H1 (cell line): ENCODE measurements around the gene REG1A. TPM values are rescaled to one million over a fixed set of nuclear protein-coding genes. Genes with fewer than 3 reads are reported as not detected.

Experiments
- CTCF ChIA-PET: fragments of 300-600 bp; sonication (Branson Sonifier 250); formaldehyde crosslinking; loops from one replicate; lab custom pipeline; 2021; ENCODE audit not compliant: partially characterized antibody; lab: Charles Lee
- POLR2A ChIA-PET: fragments of 300-600 bp; sonication (Branson Sonifier 250); formaldehyde crosslinking; loops from one replicate; lab custom pipeline; 2021; ENCODE audit warnings: inconsistent platforms; ENCODE audit not compliant: partially characterized antibody; lab: Charles Lee
- DNase-seq, 2 experiments: peaks; one replicate each; pipeline versions ENCODE4 v3.0.0 to v3.0.0-alpha.2; 2010 to 2022; ENCODE audit warnings: low spot score in 2 of 2, low read depth in 1 of 2, mixed read lengths in 1 of 2
- FAIRE-seq: peaks from 2 replicates; lab custom pipeline; 2011; peaks lifted over from hg19 to GRCh38; lab: Jason Lieb, UNC
- H2AFZ ChIP-seq: 2 replicates; pipeline ENCODE4 v1.8.1; 2012; ENCODE audit warnings: low read length, inconsistent platforms
- H2AK5ac ChIP-seq: 2 replicates; pipeline ENCODE4 v1.6.1; 2013; ENCODE audit warnings: low read depth, low read length
- H2BK120ac ChIP-seq: replicated peaks from 2 replicates; pipeline ENCODE3; 2013; ENCODE audit warnings: low read depth, low read length, inconsistent platforms
- H2BK12ac ChIP-seq: 2 replicates; pipeline ENCODE4 v1.6.1; 2013; ENCODE audit warnings: low read depth, low read length
- H2BK15ac ChIP-seq: 2 replicates; pipeline ENCODE4 v1.6.1; 2013; ENCODE audit warnings: low read length
- H2BK20ac ChIP-seq: 2 replicates; pipeline ENCODE4 v1.6.1; 2013; ENCODE audit warnings: low read length
- H2BK5ac ChIP-seq: 2 replicates; pipeline ENCODE4 v1.6.1; 2013; ENCODE audit warnings: low read depth, low read length
- H3K14ac ChIP-seq: 2 replicates; pipeline ENCODE4 v1.6.1; 2013; ENCODE audit warnings: inconsistent platforms; ENCODE audit not compliant: insufficient read length
- H3K18ac ChIP-seq: 2 replicates; pipeline ENCODE4 v1.6.1; 2013; ENCODE audit warnings: low read length; ENCODE audit errors: extremely low read depth
- H3K23ac ChIP-seq: 2 replicates; pipeline ENCODE4 v1.6.1; 2013; ENCODE audit warnings: inconsistent platforms; ENCODE audit not compliant: insufficient read length
- H3K23me2 ChIP-seq: 2 replicates; pipeline ENCODE4 v1.6.1; 2013; ENCODE audit warnings: low read depth, low read length
- H3K27ac ChIP-seq: 2 replicates; pipeline ENCODE4 v1.6.1; 2011; ENCODE audit warnings: low read depth, low read length, inconsistent platforms
- H3K27me3 ChIP-seq, 4 experiments: replicated peaks in 1 of 4; 1 replicate in 1 of 4; 2 replicates in 3 of 4; pipeline versions ENCODE4 v1.6.1 to v1.8.1; 2011 to 2013; ENCODE audit warnings: low read length in 3 of 4, mild to moderate bottlenecking in 3 of 4, inconsistent platforms in 2 of 4, mixed read lengths in 2 of 4, moderate library complexity in 1 of 4; ENCODE audit not compliant: control insufficient read depth in 3 of 4, insufficient read depth in 3 of 4; ENCODE audit errors: extremely low read depth in 1 of 4
- H3K36me3 ChIP-seq, 4 experiments: 2 replicates each; pipeline versions ENCODE4 v1.6.1 to v1.8.1; 2011 to 2013; ENCODE audit warnings: mild to moderate bottlenecking in 4 of 4, low read length in 3 of 4, moderate library complexity in 2 of 4, control low read depth in 1 of 4, inconsistent platforms in 1 of 4; ENCODE audit not compliant: insufficient read depth in 4 of 4, control insufficient read depth in 2 of 4
- H3K4ac ChIP-seq: replicated peaks from 2 replicates; pipeline ENCODE3; 2013; ENCODE audit warnings: low read length, low read depth, mixed read lengths, inconsistent platforms; ENCODE audit not compliant: insufficient read length
- H3K4me1 ChIP-seq, 4 experiments: replicated peaks in 1 of 4; 1 replicate in 1 of 4; 2 replicates in 3 of 4; pipeline versions ENCODE4 v1.6.1 to v1.8.1; 2011 to 2013; ENCODE audit warnings: low read length in 3 of 4, inconsistent platforms in 2 of 4, mixed read lengths in 1 of 4; ENCODE audit not compliant: insufficient read depth in 4 of 4, control insufficient read depth in 3 of 4
- H3K4me2 ChIP-seq, 2 experiments: 2 replicates each; pipeline versions ENCODE4 v1.6.1 to v1.8.1; 2011 to 2013; ENCODE audit warnings: low read depth in 2 of 2, low read length in 2 of 2, control low read depth in 1 of 2, inconsistent platforms in 1 of 2, mild to moderate bottlenecking in 1 of 2; ENCODE audit not compliant: insufficient read depth in 1 of 2
- H3K4me3 ChIP-seq, 4 experiments: fragments of 200-600, 300-600 bp in 1 of 4; sonication (generic), shearing (Covaris generic), sonication (Bioruptor Twin) in 1 of 4; 2 replicates each; pipeline versions ENCODE4 v1.5.1 to v1.8.1; 2011 to 2016; ENCODE audit warnings: low read length in 4 of 4, low read depth in 3 of 4, control low read depth in 2 of 4, inconsistent platforms in 2 of 4, mild to moderate bottlenecking in 2 of 4, mixed read lengths in 1 of 4, moderate library complexity in 1 of 4; ENCODE audit not compliant: insufficient read depth in 2 of 4; ENCODE audit errors: extremely low read depth in 1 of 4
- H3K56ac ChIP-seq: replicated peaks from 2 replicates; pipeline ENCODE3; 2013; ENCODE audit warnings: low read depth, mild to moderate bottlenecking, mixed read lengths, low read length, inconsistent platforms; ENCODE audit not compliant: insufficient read length
- H3K79me1 ChIP-seq: 2 replicates; pipeline ENCODE4 v1.6.1; 2013; ENCODE audit warnings: low read depth, low read length, control low read depth
- H3K79me2 ChIP-seq, 2 experiments: 2 replicates each; pipeline versions ENCODE4 v1.6.1 to v1.8.1; 2012 to 2013; ENCODE audit warnings: low read length in 2 of 2, mild to moderate bottlenecking in 2 of 2, inconsistent platforms in 1 of 2; ENCODE audit not compliant: insufficient read depth in 2 of 2, control insufficient read depth in 1 of 2
- H3K9ac ChIP-seq, 4 experiments: replicated peaks in 1 of 4; 1 replicate in 1 of 4; 2 replicates in 3 of 4; pipeline versions ENCODE4 v1.6.1 to v1.8.1; 2011 to 2013; ENCODE audit warnings: low read depth in 3 of 4, low read length in 3 of 4, control low read depth in 2 of 4, mild to moderate bottlenecking in 2 of 4, moderate library complexity in 2 of 4, inconsistent platforms in 1 of 4; ENCODE audit errors: extremely low read depth in 1 of 4
- H3K9me3 ChIP-seq, 2 experiments: 2 replicates each; pipeline versions ENCODE4 v1.6.1 to v1.8.1; 2012 to 2013; ENCODE audit warnings: mild to moderate bottlenecking in 2 of 2, moderate library complexity in 2 of 2, control low read depth in 1 of 2, inconsistent platforms in 1 of 2, low read depth in 1 of 2, low read length in 1 of 2, mixed read lengths in 1 of 2; ENCODE audit not compliant: insufficient read depth in 2 of 2
- H4K20me1 ChIP-seq, 2 experiments: replicated peaks in 1 of 2; 2 replicates each; pipeline versions ENCODE3 to v1.8.1; 2011 to 2013; ENCODE audit warnings: inconsistent platforms in 2 of 2, low read length in 2 of 2, mild to moderate bottlenecking in 1 of 2; ENCODE audit not compliant: insufficient read depth in 2 of 2, control insufficient read depth in 1 of 2
- H4K5ac ChIP-seq: 2 replicates; pipeline ENCODE4 v1.6.1; 2013; ENCODE audit warnings: low read length, low read depth, mixed read lengths, inconsistent platforms; ENCODE audit not compliant: insufficient read length
- H4K8ac ChIP-seq: 2 replicates; pipeline ENCODE4 v1.8.0; 2013; ENCODE audit warnings: mild to moderate bottlenecking, moderate library complexity, low read length, inconsistent platforms; ENCODE audit not compliant: insufficient read depth; ENCODE audit errors: extremely low read depth
- H4K91ac ChIP-seq: replicated peaks from 2 replicates; pipeline ENCODE3; 2013; ENCODE audit warnings: low read length, mixed read lengths, inconsistent platforms; ENCODE audit not compliant: insufficient read length
- BRCA1 ChIP-seq: IDR thresholded peaks from 2 replicates; pipeline ENCODE4 v1.6.1; 2012; ENCODE audit warnings: low read depth, low read length, improper control_type of control experiment
- polyA plus RNA-seq, 7 experiments: library from polyadenylated mRNA; depleted of rRNA in 3 of 7; stranded (reverse) in 5 of 7; unstranded in 2 of 7; fragments of >200 nt in 5 of 7; fragments of 200-250 nt in 2 of 7; gene quantifications; 1 replicate in 5 of 7; 2 replicates in 1 of 7; 4 replicates in 1 of 7; pipeline versions ENCODE4 v1.2.1 to v1.2.3, GENCODE V29; 2011 to 2013; ENCODE audit warnings: missing spikeins in 2 of 7, mixed read lengths in 2 of 7
- total RNA-seq: library from RNA; stranded (reverse); fragmentation: NEBNext Ultra II Directional; extraction: Animal tissue kit (Norgen Biotek cat#: 25700); gene quantifications from 2 replicates; pipeline ENCODE4 v1.2.1, GENCODE V29; 2021
- TF ChIP-seq, protein P1 (sequence below): fragments of 300-600 bp; sonication (generic); IDR thresholded peaks from 2 replicates; pipeline ENCODE4 v1.7.1; 2012; ENCODE audit warnings: low read length, moderate library complexity, mild to moderate bottlenecking, inconsistent platforms; ENCODE audit not compliant: insufficient replicate concordance

Gene REG1A
- total and polyA plus RNA-seq, 2 of the 8 experiments (the other 6 are each of a cell fraction or from before 2014, with no cell fraction given): not detected

DNA sequence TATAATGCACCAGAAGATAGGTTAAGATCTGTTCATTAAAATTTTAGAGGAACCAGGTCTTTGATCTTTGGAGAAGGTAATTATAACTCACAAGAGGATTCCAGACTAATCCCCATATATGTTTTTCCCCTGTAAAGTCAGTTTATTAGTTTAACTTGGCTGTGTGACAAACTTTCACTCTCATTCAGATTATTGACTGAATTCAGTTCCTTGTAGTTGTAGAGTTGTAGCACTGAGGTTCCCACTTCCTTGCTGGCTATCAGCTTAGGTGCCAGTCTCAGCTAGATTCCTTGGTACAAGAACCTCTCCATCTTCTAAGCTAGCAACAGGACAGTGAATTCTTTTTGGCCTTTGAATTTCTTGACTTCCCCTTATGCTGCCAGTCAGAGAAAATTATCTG lies 19.1 kb downstream of the REG1A start:
- CTCF ChIA-PET: no interaction called here
- FAIRE-seq: no peak
- H3K9ac ChIP-seq: no peak overlapping the region
- no peaks in the 10 kb centered on the region for H3K79me2 ChIP-seq
- no peak overlapping the region for H3K23ac ChIP-seq
- no peak overlapping the region for H3K4ac ChIP-seq
- no peak overlapping the region for H3K18ac ChIP-seq
- no peaks in the 10 kb centered on the region for H3K79me1 ChIP-seq
- no peak overlapping the region for H4K8ac ChIP-seq
- H4K5ac ChIP-seq: no peak overlapping the region
- no peak overlapping the region for H3K4me2 ChIP-seq
- H2BK5ac ChIP-seq: no peak overlapping the region
- no peak overlapping the region for H2BK12ac ChIP-seq
- no peak overlapping the region for H2AFZ ChIP-seq
- H4K20me1 ChIP-seq: no peaks in the 10 kb centered on the region
- DNase-seq: no peak
- H2BK20ac ChIP-seq: no peak overlapping the region
- H3K4me1 ChIP-seq: no peaks in the 10 kb centered on the region
- H3K23me2 ChIP-seq: no peaks in the 10 kb centered on the region
- H3K36me3 ChIP-seq: no peaks in the 10 kb centered on the region
- H3K56ac ChIP-seq: no peak overlapping the region
- no peak overlapping the region for H3K4me3 ChIP-seq
- no peak overlapping the region for H2BK15ac ChIP-seq
- H3K9me3 ChIP-seq: no peaks in the 10 kb centered on the region
- H4K91ac ChIP-seq: no peak overlapping the region
- no peaks in the 10 kb centered on the region for H3K27me3 ChIP-seq
- H3K27ac ChIP-seq: no peak overlapping the region
- H2BK120ac ChIP-seq: no peak overlapping the region
- no peak overlapping the region for H3K14ac ChIP-seq
- no peak overlapping the region for H2AK5ac ChIP-seq
- POLR2A ChIA-PET: no interaction called here
- TF ChIP-seq, protein P1, sequence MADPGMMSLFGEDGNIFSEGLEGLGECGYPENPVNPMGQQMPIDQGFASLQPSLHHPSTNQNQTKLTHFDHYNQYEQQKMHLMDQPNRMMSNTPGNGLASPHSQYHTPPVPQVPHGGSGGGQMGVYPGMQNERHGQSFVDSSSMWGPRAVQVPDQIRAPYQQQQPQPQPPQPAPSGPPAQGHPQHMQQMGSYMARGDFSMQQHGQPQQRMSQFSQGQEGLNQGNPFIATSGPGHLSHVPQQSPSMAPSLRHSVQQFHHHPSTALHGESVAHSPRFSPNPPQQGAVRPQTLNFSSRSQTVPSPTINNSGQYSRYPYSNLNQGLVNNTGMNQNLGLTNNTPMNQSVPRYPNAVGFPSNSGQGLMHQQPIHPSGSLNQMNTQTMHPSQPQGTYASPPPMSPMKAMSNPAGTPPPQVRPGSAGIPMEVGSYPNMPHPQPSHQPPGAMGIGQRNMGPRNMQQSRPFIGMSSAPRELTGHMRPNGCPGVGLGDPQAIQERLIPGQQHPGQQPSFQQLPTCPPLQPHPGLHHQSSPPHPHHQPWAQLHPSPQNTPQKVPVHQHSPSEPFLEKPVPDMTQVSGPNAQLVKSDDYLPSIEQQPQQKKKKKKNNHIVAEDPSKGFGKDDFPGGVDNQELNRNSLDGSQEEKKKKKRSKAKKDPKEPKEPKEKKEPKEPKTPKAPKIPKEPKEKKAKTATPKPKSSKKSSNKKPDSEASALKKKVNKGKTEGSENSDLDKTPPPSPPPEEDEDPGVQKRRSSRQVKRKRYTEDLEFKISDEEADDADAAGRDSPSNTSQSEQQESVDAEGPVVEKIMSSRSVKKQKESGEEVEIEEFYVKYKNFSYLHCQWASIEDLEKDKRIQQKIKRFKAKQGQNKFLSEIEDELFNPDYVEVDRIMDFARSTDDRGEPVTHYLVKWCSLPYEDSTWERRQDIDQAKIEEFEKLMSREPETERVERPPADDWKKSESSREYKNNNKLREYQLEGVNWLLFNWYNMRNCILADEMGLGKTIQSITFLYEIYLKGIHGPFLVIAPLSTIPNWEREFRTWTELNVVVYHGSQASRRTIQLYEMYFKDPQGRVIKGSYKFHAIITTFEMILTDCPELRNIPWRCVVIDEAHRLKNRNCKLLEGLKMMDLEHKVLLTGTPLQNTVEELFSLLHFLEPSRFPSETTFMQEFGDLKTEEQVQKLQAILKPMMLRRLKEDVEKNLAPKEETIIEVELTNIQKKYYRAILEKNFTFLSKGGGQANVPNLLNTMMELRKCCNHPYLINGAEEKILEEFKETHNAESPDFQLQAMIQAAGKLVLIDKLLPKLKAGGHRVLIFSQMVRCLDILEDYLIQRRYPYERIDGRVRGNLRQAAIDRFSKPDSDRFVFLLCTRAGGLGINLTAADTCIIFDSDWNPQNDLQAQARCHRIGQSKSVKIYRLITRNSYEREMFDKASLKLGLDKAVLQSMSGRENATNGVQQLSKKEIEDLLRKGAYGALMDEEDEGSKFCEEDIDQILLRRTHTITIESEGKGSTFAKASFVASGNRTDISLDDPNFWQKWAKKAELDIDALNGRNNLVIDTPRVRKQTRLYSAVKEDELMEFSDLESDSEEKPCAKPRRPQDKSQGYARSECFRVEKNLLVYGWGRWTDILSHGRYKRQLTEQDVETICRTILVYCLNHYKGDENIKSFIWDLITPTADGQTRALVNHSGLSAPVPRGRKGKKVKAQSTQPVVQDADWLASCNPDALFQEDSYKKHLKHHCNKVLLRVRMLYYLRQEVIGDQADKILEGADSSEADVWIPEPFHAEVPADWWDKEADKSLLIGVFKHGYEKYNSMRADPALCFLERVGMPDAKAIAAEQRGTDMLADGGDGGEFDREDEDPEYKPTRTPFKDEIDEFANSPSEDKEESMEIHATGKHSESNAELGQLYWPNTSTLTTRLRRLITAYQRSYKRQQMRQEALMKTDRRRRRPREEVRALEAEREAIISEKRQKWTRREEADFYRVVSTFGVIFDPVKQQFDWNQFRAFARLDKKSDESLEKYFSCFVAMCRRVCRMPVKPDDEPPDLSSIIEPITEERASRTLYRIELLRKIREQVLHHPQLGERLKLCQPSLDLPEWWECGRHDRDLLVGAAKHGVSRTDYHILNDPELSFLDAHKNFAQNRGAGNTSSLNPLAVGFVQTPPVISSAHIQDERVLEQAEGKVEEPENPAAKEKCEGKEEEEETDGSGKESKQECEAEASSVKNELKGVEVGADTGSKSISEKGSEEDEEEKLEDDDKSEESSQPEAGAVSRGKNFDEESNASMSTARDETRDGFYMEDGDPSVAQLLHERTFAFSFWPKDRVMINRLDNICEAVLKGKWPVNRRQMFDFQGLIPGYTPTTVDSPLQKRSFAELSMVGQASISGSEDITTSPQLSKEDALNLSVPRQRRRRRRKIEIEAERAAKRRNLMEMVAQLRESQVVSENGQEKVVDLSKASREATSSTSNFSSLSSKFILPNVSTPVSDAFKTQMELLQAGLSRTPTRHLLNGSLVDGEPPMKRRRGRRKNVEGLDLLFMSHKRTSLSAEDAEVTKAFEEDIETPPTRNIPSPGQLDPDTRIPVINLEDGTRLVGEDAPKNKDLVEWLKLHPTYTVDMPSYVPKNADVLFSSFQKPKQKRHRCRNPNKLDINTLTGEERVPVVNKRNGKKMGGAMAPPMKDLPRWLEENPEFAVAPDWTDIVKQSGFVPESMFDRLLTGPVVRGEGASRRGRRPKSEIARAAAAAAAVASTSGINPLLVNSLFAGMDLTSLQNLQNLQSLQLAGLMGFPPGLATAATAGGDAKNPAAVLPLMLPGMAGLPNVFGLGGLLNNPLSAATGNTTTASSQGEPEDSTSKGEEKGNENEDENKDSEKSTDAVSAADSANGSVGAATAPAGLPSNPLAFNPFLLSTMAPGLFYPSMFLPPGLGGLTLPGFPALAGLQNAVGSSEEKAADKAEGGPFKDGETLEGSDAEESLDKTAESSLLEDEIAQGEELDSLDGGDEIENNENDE: no peak
- TF ChIP-seq BRCA1: no peak
